Fibroblast of villous mesenchyme (primary cell): ENCODE results near the gene ZFYVE16. TPM values are rescaled to one million over a fixed set of nuclear protein-coding genes. Genes with fewer than 3 reads are reported as not detected.
A peak's percentile ranks its signal among the peaks of the same experiment; 100 is the strongest.
"Not testable (repeated sequence)": the region's sequence is repeated elsewhere in the genome, so short reads cannot be mapped to it uniquely, and the experiment has no call there.

Experiments
- DNase-seq: peaks from one replicate; pipeline ENCODE4 v3.0.0-alpha.2; 2010; ENCODE audit warnings: low read depth
- H3K4me3 ChIP-seq: 2 replicates; pipeline ENCODE4 v1.5.1; 2011; ENCODE audit warnings: low read depth, mild to moderate bottlenecking, low read length
- CTCF ChIP-seq: IDR thresholded peaks from 2 replicates; pipeline ENCODE4 v1.5.1; 2012; ENCODE audit warnings: low read depth, mild to moderate bottlenecking, low read length; ENCODE audit not compliant: insufficient read depth
- total RNA-seq: library from RNA; depleted of rRNA; stranded (reverse); fragments of >200 nt; gene quantifications from 2 replicates; pipeline ENCODE4 v1.2.3, GENCODE V29; 2012

Gene ZFYVE16
- total RNA-seq, 1 donor = 40.6 TPM

GRCh38 chr5:80411589-80412219 lies 3.8 kb downstream of the ZFYVE16 start:
- TF ChIP-seq CTCF = no peak
- DNase-seq = peak; percentile 19
- no peak overlapping the region for H3K4me3 ChIP-seq

- TF ChIP-seq CTCF = no peak
- peak; percentile 72 for DNase-seq
- no peak overlapping the region for H3K4me3 ChIP-seq
Observed at GRCh38 chr5:80414113-80414512, 6.2 kb downstream of the ZFYVE16 start.

GRCh38 chr5:80417973-80418372 lies 10.1 kb downstream of the ZFYVE16 start:
- no peak overlapping the region for H3K4me3 ChIP-seq
- no peak for TF ChIP-seq CTCF
- no peak for DNase-seq

- not testable (repeated sequence) for DNase-seq, H3K4me3 ChIP-seq
Observed at GRCh38 chr5:80424365-80424764, 16.5 kb downstream of the ZFYVE16 start.

GRCh38 chr5:80435476-80435875 lies 27.6 kb downstream of the ZFYVE16 start:
- no peak for TF ChIP-seq CTCF
- no peak for DNase-seq
- no peak overlapping the region for H3K4me3 ChIP-seq

- no peak for TF ChIP-seq CTCF
- DNase-seq = no peak
- no peak overlapping the region for H3K4me3 ChIP-seq
Observed at GRCh38 chr5:80437326-80437725, 29.5 kb downstream of the ZFYVE16 start.

GRCh38 chr5:80438739-80439138 lies 30.9 kb downstream of the ZFYVE16 start:
- no peak for TF ChIP-seq CTCF
- H3K4me3 ChIP-seq = no peak overlapping the region
- no peak for DNase-seq
